Activated CD4-positive, alpha-beta T cell treated with anti-CD3 and anti-CD28 coated beads, Interleukin-2, amount 10 ng/mL, durations not matched to agents 7 days and 5 days (primary cell): ENCODE results near the gene VAMP5. TPM values are rescaled to one million over a fixed set of nuclear protein-coding genes. Genes with fewer than 3 reads are reported as not detected.
"Not testable (repeated sequence)": the region's sequence is repeated elsewhere in the genome, so short reads cannot be mapped to it uniquely, and the experiment has no call there.

ENCODE experiments used
- CTCF ChIA-PET: fragments of 350-600 bp; sonication (Branson Sonifier 250); formaldehyde crosslinking; loops from one replicate; lab custom pipeline; 2021; ENCODE audit warnings: antibody characterized with exemption; lab: Charles Lee
- POLR2A ChIA-PET: fragments of 350-600 bp; sonication (Branson Sonifier 250); formaldehyde crosslinking; loops from one replicate; lab custom pipeline; 2021; ENCODE audit warnings: antibody characterized with exemption; lab: Charles Lee
- DNase-seq: peaks from one replicate; pipeline ENCODE4 v3.0.0-alpha.2; 2020
- H3K27ac Mint-ChIP-seq: one replicate; pipeline ENCODE4 v1.8.0; 2021; ENCODE audit warnings: mild to moderate bottlenecking, moderate library complexity, mixed read lengths
- H3K27me3 Mint-ChIP-seq: one replicate; pipeline ENCODE4 v1.8.0; 2021; ENCODE audit warnings: mixed read lengths
- H3K36me3 Mint-ChIP-seq: one replicate; pipeline ENCODE4 v1.8.0; 2021; ENCODE audit warnings: low read depth, mixed read lengths
- H3K4me1 Mint-ChIP-seq: one replicate; pipeline ENCODE4 v1.8.0; 2021; ENCODE audit warnings: mixed read lengths
- H3K4me3 Mint-ChIP-seq: one replicate; pipeline ENCODE4 v1.8.0; 2021; ENCODE audit warnings: mild to moderate bottlenecking, moderate library complexity, mixed read lengths
- H3K9me3 Mint-ChIP-seq: one replicate; pipeline ENCODE4 v1.8.0; 2021; ENCODE audit warnings: mixed read lengths
- total RNA-seq, 2 experiments: library from RNA; stranded (reverse); gene quantifications; one replicate each; pipeline ENCODE4 v1.2.3, GENCODE V29; 2021

Gene VAMP5
- total RNA-seq, 2 experiments from 2014 or later: 61.5 to 67.4 TPM

DNA sequence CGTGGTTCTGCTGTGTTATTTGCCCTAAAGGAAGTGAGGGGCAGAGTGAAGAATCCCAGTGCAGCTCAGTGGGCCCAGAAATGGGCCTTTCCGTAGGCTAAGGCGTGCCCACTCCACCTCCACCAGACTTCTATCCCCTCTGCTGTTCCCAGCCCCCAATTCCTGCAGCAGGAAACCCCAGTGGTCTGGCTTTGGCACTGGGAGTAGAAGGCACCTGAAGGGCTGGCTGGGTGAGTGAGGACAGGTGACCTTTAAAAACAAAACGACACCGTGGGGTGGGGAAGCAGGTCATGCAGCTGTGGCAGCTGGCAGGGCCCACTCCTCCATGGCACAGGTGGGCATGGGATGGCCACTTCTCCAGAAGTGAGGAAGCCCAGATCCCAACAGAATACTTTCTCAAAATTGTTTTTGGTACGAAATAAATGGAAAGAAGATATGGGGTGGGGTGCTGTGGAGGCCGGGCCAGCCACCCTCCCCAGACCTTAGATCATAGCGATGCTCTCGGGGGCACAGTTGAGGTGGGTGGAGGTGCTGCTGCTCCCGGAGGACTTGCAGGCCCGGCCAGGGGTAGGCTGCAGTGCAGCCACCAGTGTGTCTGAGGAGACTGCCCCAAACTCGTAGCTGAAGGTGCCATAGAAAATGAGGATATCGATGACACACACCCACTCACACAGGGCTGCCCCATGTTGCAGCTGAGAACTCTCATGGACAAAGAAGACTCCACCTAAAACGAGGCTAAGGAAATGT is 14.5 kb downstream of the VAMP5 start:
- CTCF ChIA-PET: interaction anchor here (1.7 kb wide), 1 partner anchor 10 kb away, joined by 4 read pairs; no protein-coding TSS in a partner anchor
- no peak overlapping the region for H3K4me3 Mint-ChIP-seq
- peaks cover 28% of the 10 kb centered on the region for H3K36me3 Mint-ChIP-seq
- no peak overlapping the region for H3K27ac Mint-ChIP-seq
- H3K4me1 Mint-ChIP-seq: peaks cover 40% of the 10 kb centered on the region
- H3K27me3 Mint-ChIP-seq: peaks cover 2% of the 10 kb centered on the region
- POLR2A ChIA-PET: no interaction called here
- H3K9me3 Mint-ChIP-seq: no peaks in the 10 kb centered on the region
- no peak for DNase-seq

DNA sequence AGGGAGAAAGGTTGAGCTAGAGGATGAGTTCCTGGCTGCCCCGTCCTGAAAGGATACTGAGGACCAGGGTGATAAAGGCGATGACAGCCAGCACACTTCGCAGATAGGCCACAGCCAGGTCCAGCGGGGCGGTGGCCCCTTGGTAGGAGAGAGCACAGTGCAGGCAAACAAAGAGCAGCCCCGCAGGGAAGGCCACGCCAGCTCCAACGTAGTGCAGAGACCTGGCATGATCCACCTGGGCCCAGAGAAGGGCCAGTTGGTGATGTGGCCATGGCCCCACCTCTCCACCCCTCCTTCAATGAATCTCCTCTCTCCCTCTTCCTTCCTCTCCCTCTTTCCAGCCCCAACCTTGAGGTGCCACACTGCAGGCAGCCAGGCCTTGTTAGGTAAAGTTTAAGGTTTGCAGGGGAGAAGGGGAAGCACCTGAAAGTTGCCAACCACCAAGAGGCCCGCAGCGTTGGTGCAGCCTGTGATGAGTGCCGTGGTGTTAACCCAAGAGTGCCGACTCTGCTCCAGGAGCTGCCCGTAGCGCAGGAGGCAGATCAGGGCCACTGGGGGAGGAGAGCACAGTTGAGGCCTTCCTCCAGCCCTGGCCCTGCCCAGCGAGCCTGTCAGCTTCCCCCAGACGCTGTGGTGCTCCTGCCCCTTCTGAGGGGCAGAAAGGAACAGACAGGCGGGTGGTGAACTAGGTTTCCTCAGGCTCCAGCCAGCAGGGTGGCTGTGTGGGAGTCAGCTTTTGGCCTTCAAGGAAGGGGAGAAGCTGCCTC is 15.4 kb downstream of the VAMP5 start:
- CTCF ChIA-PET: interaction anchor here (1.0 to 1.7 kb wide), 3 partner anchors 9 to 181 kb away, joined by 3 to 4 read pairs (median 3); partner anchors contain the start of gene SH2D6
- POLR2A ChIA-PET: no interaction called here
- H3K36me3 Mint-ChIP-seq: peaks cover 23% of the 10 kb centered on the region
- H3K27me3 Mint-ChIP-seq: peaks cover 2% of the 10 kb centered on the region
- H3K27ac Mint-ChIP-seq: no peak overlapping the region
- no peaks in the 10 kb centered on the region for H3K9me3 Mint-ChIP-seq
- DNase-seq: no peak
- peaks cover 34% of the 10 kb centered on the region for H3K4me1 Mint-ChIP-seq
- H3K4me3 Mint-ChIP-seq: no peak overlapping the region

DNA sequence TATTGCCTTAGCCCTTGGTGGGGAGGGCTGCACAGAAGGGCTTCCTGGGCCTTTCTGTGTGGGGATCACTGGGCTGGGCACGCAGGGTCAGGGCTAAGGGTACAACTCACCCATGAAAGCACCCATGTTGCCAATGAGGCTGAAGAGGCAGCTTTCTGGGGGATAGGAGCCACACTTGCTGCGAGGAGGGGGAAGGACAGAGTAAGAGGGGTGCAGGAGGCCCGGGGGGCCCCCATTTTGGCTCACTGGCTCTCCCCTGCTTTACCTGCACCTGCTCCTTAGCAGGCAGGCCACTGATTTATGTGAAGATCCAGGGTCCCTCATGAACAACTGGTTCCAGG is 16.0 kb downstream of the VAMP5 start:
- Mint-ChIP-seq H3K36me3 (peaks cover 21% of the 10 kb centered on the region), H3K4me3 (no peak overlapping the region), H3K9me3 (no peaks in the 10 kb centered on the region), H3K27me3 (peaks cover 2% of the 10 kb centered on the region), H3K4me1 (peaks cover 31% of the 10 kb centered on the region), H3K27ac (no peak overlapping the region)
- CTCF ChIA-PET: interaction anchor here (1.0 to 1.7 kb wide), 4 partner anchors 9 to 181 kb away, joined by 3 to 7 read pairs (median 4); partner anchors contain the start of gene SH2D6
- DNase-seq: no peak
- POLR2A ChIA-PET: no interaction called here

DNA sequence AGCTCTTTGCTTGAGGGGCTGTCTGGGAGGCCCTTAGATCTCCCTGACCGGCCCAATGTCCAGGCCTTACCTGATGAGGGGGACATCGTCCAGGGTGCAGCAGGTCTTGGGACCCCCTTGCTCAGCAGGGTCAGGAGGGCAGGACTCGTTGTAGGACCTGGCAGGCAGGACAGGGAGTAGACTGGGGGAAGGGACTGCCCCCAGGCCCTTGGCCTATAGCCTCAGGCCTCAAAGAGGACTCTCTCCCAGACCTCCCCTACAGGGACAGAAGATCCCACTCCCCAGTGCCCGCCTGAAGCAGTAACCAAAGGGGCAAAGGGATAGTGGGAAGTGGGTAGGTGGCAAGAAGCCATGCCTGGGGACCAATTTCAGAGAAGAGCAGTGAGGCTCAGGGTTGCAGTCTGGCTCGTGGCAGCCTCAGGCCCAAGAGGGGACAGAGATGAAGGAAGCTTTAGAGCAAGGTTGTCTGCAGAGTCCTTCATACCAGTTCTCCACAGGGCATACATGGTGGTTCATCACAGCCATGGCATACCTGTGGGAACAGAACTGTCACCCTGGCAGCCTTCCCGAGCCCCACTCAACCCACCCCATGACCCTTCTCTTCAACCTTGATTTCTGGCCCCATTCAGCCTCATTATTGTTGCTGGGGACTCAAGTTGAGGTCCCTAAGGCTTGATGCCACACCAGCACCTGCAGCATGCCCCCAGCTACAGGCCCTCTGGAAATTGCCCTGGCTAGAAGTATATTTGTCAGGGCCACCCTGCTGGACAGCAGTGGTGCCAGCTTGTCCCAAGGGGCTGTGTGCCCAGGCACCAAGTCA is 16.9 kb downstream of the VAMP5 start:
- H3K36me3 Mint-ChIP-seq: peaks cover 15% of the 10 kb centered on the region
- ChIA-PET POLR2A (interaction anchor here (1.3 kb wide), 1 partner anchor 11 kb away, joined by 7 read pairs; the partner anchor contains the start of gene C2orf68), CTCF (interaction anchor here (1.5 to 1.6 kb wide), 3 partner anchors 11 to 20 kb away, joined by 3 to 7 read pairs (median 4); partner anchors contain the start of gene C2orf68)
- DNase-seq: no peak
- H3K27ac Mint-ChIP-seq: no peak overlapping the region
- H3K4me3 Mint-ChIP-seq: peak overlapping the region; percentile 68
- peaks cover 23% of the 10 kb centered on the region for H3K4me1 Mint-ChIP-seq
- peaks cover 2% of the 10 kb centered on the region for H3K27me3 Mint-ChIP-seq
- no peaks in the 10 kb centered on the region for H3K9me3 Mint-ChIP-seq

DNA sequence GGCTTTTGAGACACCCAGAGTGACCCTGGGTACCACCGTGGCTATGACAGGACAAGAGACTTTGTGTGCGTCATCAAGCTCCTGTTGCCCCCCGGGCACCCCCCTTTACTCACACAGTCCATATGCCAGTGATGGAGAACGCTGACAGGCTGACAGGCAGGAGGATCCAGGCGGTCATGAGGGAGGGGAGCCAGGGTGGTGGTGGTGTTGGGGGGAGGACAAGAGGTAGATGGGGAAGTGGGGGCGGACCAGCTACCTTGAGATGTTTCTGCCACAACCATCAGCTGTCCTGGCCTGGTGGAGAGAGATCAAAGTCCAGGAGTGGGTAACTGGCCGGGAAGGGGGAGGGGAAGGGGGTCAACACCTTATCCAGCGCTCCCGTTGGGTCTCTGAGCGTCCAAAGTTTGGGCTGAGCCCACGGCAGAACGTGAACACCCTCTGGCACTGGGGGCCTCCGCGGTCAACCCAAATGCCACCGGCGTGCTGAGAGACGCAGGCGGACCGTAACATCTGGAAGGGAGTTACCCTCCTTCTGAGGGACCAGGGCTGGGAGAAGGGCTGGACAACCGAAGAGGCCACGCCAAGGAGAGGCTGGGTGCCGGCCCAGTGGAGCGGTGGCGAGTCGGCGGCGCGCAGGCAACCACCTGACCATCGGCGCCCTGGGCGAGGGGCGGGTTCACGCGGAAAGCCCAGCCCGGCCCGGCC is 17.7 kb downstream of the VAMP5 start:
- CTCF ChIA-PET: interaction anchor here (0.5 to 1.6 kb wide), 4 partner anchors 10 to 417 kb away, joined by 3 to 7 read pairs (median 4); partner anchors contain the start of gene C2orf68
- peaks cover 2% of the 10 kb centered on the region for H3K27me3 Mint-ChIP-seq
- H3K9me3 Mint-ChIP-seq: no peaks in the 10 kb centered on the region
- POLR2A ChIA-PET: interaction anchor here (1.3 kb wide), 1 partner anchor 10 kb away, joined by 7 read pairs; the partner anchor contains the start of gene C2orf68
- peaks cover 10% of the 10 kb centered on the region for H3K36me3 Mint-ChIP-seq
- H3K27ac Mint-ChIP-seq: peak overlapping the region; percentile 77
- H3K4me1 Mint-ChIP-seq: peaks cover 15% of the 10 kb centered on the region
- H3K4me3 Mint-ChIP-seq: peak overlapping the region; percentile 68
- no peak for DNase-seq

DNA sequence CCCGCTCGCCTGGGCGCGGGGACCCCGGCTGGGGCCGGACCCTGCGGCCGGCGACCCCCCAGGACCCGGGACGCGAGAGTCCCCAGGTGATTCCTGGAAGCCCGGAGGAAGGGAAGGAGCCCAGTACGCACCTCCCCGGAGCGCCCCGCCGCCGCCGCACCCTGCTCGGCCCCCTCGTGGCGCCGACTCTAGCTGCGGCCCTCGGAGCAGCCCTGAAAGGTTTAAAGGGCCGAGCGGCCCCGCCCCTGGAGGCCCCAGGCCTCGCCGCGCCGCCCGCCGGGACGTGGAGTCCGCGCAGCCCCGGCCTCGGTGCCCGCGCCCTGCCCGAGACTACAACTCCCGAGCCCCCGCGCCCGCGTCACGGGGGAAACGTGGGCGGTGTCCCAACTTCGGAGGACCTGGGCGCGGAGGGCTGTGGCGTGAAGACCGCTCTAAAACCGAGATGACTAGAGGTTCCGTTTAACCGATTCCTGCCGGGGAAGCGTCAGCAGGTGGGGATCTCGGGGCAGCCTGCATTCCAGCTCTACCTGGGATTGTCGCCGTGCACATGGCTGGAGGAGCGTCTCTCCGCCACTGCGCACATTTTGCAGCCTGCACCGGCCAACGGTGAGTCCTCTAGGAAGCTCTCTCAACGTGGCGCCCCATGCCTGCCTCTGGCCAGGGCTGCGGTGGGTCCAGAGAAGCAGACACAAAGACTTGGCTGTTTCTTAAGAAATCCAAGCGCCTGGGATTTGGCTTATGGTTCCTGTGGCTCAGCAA is 18.4 kb downstream of the VAMP5 start, which contains the start of gene TMEM150A:
TMEM150A (minus strand) TSS at position 223 of the 759 bp plus-strand sequence. CDS start 750 bp downstream, outside the sequence.
- POLR2A ChIA-PET: no interaction called here
- peaks cover 6% of the 10 kb centered on the region for H3K36me3 Mint-ChIP-seq
- H3K4me1 Mint-ChIP-seq: peaks cover 12% of the 10 kb centered on the region
- H3K27ac Mint-ChIP-seq: peak within 1 kb of the TSS; percentile 77
- CTCF ChIA-PET: interaction anchor here (0.5 to 1.6 kb wide), 6 partner anchors 9 to 523 kb away, joined by 3 to 5 read pairs (median 4); partner anchors contain the start of genes C2orf68 and USP39
- DNase-seq: peak; percentile 77
- no peaks in the 10 kb centered on the region for H3K9me3 Mint-ChIP-seq
- peaks cover 2% of the 10 kb centered on the region for H3K27me3 Mint-ChIP-seq
- peak within 1 kb of the TSS; percentile 78 for H3K4me3 Mint-ChIP-seq

DNA sequence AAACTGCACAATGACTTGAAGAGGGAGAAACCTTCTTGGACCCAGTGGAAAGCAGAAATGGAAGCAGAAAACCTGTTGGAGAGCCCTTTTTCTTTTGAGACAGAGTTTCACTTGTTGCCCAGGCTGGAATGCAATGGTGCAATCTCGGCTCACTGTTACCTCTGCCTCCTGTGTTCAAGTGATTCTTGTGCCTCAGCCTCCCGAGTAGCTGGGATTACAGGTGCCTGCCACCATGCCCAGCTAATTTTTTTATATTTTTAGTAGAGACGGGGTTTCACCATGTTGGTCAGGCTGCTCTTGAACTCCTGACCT is 19.9 kb downstream of the VAMP5 start:
- H3K9me3 Mint-ChIP-seq, DNase-seq, POLR2A ChIA-PET, H3K27me3 Mint-ChIP-seq, H3K27ac Mint-ChIP-seq, H3K4me3 Mint-ChIP-seq: not testable (repeated sequence)
- Mint-ChIP-seq H3K4me1 (peaks cover 17% of the 10 kb centered on the region), H3K36me3 (peaks cover 15% of the 10 kb centered on the region)
- CTCF ChIA-PET: interaction anchor here (0.7 to 4.2 kb wide), 6 partner anchors 8 to 184 kb away, joined by 3 to 21 read pairs (median 3); partner anchors contain the start of genes C2orf68 and RNF181

DNA sequence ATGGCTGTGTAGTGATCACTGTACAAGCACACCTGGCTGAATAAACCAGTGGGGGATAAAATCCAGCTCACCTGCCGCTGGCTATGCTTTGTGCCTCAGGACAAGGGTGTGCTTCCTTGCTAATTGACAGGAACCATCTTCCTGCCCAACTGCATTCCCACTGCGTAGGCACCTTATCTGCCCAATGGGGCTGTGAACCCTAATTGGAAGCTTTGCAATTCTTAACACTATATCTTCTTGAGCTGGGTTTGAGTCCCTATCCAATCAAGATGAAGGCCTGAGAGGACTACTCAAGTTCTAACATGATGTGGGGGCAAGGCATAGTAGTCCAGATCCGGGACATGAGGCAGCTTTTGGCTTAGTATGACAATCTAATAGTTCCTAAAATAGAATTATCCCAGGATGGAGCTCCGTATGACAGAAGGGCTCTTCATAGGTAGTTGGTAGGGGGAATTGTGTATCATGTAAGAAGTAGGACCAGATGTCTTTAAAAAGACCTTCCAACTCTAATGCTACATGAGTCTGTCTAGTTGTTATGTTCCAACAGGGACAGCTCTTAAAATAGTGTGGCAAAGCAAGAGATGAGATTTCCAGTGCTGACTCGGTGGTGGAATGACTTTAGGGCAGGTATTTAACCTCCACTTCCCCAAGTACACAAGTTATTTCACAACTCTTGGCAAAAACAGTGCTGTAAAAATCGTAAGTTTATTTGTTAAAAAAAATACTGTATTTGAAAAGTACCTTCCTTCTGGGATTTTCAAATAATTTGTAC is 20.5 kb downstream of the VAMP5 start:
- ChIA-PET CTCF (interaction anchor here (0.7 to 4.2 kb wide), 6 partner anchors 10 to 185 kb away, joined by 3 to 21 read pairs (median 3); partner anchors contain the start of genes GGCX and RNF181), POLR2A (no interaction called here)
- H3K4me3 Mint-ChIP-seq: no peak overlapping the region
- H3K4me1 Mint-ChIP-seq: peaks cover 19% of the 10 kb centered on the region
- DNase-seq: no peak
- no peak overlapping the region for H3K27ac Mint-ChIP-seq
- peaks cover 18% of the 10 kb centered on the region for H3K36me3 Mint-ChIP-seq
- no peaks in the 10 kb centered on the region for H3K9me3 Mint-ChIP-seq
- H3K27me3 Mint-ChIP-seq: peaks cover 2% of the 10 kb centered on the region

DNA sequence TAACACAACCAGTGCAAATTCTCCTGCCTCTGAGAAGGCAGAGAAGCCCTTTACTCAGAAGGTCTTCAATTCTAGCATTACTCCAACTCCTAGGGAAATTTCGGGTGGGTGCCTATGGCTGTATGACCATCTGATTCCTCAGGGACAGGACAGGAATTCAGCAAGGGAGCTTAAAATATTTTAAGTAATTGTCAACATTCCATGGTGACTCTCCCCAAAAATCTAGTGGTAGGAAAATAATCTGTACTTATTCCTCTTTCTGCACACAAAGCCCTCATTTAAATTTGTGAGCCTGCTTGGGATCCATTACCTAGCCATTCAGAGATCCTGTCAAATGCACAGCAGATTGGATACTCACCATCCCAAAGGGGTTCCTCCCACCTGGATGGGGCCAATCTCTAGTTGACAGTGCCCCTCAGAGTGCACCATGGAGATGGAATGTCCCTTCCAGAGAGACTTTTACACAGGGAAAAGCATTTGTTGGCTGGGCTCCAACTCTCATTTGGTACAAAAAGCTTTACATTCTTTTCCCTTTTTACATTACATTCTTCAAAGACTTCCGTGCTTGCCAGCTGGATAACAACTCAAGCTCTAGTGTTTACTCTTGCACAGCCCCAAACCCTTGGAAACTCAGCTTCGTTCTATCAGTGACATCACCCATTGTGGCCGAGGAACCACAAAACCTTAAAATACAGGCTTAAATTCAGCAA is 21.3 kb downstream of the VAMP5 start:
- DNase-seq: no peak
- ChIA-PET CTCF (interaction anchor here (1.1 to 4.2 kb wide), 3 partner anchors 11 to 44 kb away, joined by 3 to 21 read pairs (median 3); partner anchors contain the start of genes GGCX and RNF181), POLR2A (no interaction called here)
- Mint-ChIP-seq H3K9me3 (no peaks in the 10 kb centered on the region), H3K4me1 (peaks cover 24% of the 10 kb centered on the region), H3K36me3 (peaks cover 24% of the 10 kb centered on the region), H3K27me3 (peaks cover 2% of the 10 kb centered on the region), H3K27ac (no peak overlapping the region), H3K4me3 (no peak overlapping the region)

DNA sequence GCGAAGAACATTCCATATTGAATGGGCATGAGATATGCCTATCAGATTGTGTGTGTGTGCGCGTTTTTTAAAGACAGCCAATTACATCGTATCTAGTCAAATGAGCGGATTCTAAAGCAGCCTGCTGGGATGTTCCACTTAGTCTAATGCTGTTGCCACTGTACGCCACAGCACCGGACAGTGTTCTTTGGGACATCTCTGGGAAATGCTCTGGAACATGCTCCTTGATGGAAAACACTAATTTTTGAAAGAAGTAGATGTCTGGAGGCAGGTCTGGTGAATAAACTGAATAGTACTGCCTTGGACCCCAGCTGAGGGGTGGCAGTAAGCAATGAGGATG is 21.9 kb downstream of the VAMP5 start:
- Mint-ChIP-seq H3K9me3 (no peaks in the 10 kb centered on the region), H3K27ac (no peak overlapping the region), H3K4me1 (peaks cover 24% of the 10 kb centered on the region), H3K4me3 (no peak overlapping the region), H3K27me3 (peaks cover 2% of the 10 kb centered on the region), H3K36me3 (peaks cover 24% of the 10 kb centered on the region)
- POLR2A ChIA-PET: no interaction called here
- CTCF ChIA-PET: interaction anchor here (1.6 to 4.2 kb wide), 2 partner anchors 11 to 45 kb away, joined by 3 to 21 read pairs; partner anchors contain the start of genes GGCX and RNF181
- DNase-seq: no peak
